ENCODE data around the gene IL3.

IL3 gene

GRCh38 chr5:132074091-132074771, 13.8 kb downstream of the IL3 start:
- no peak for DNase-seq

GRCh38 chr5:132074772-132075718, 14.6 kb downstream of the IL3 start:
- DNase-seq = no peak

GRCh38 chr5:132075719-132076077, 15.2 kb downstream of the IL3 start:
- no peak for DNase-seq

- DNase-seq = no peak
Measured at GRCh38 chr5:132076202-132076830, 15.9 kb downstream of the IL3 start.

GRCh38 chr5:132076983-132077382, 16.5 kb downstream of the IL3 start:
- no peak for DNase-seq

GRCh38 chr5:132079081-132079480, 18.6 kb downstream of the IL3 start:
- no peak for DNase-seq

GRCh38 chr5:132079619-132080018, 19.2 kb downstream of the IL3 start:
- DNase-seq = no peak

- no peak for DNase-seq
Measured at GRCh38 chr5:132080595-132080994, 20.1 kb downstream of the IL3 start.

GRCh38 chr5:132081458-132081857, 21.0 kb downstream of the IL3 start:
- DNase-seq = no peak

- DNase-seq = no peak
Measured at GRCh38 chr5:132082329-132083023, 22.0 kb downstream of the IL3 start.

GRCh38 chr5:132083071-132083678, 22.7 kb downstream of the IL3 start:
- peak; percentile 60 for DNase-seq

- DNase-seq = no peak
Measured at GRCh38 chr5:132085686-132086085, 25.2 kb downstream of the IL3 start.

GRCh38 chr5:132086277-132086794, 25.9 kb downstream of the IL3 start:
- no peak for DNase-seq

GRCh38 chr5:132087176-132087575, 26.7 kb downstream of the IL3 start:
- DNase-seq = no peak

- DNase-seq = no peak
Measured at GRCh38 chr5:132087661-132088060, 27.2 kb downstream of the IL3 start.

- DNase-seq = no peak
Measured at GRCh38 chr5:132089363-132089762, 28.9 kb downstream of the IL3 start.

- no peak for DNase-seq
Measured at GRCh38 chr5:132090107-132090506, 29.7 kb downstream of the IL3 start.

- DNase-seq = no peak
Measured at GRCh38 chr5:132093271-132093670, 32.8 kb downstream of the IL3 start.

GRCh38 chr5:132094393-132095076, 34.1 kb downstream of the IL3 start:
- DNase-seq = no peak

GRCh38 chr5:132095077-132095410, 34.6 kb downstream of the IL3 start:
- no peak for DNase-seq

GRCh38 chr5:132095424-132095972, 35.0 kb downstream of the IL3 start:
- no peak for DNase-seq

GRCh38 chr5:132096904-132097303, 36.4 kb downstream of the IL3 start:
- DNase-seq = no peak
